NB4 (cell line): ENCODE data around the gene IL15RA.
"Not testable (repeated sequence)": the region's sequence is repeated elsewhere in the genome, so short reads cannot be mapped to it uniquely, and the experiment has no call there.

Source experiments
- CTCF ChIP-seq: IDR thresholded peaks from one replicate; pipeline ENCODE4 v1.5.1; 2012; ENCODE audit warnings: low read depth, low read length
- MYC ChIP-seq: IDR thresholded peaks from 2 replicates; pipeline ENCODE4 v1.6.1; 2011; ENCODE audit warnings: low read depth, low read length
- POLR2A ChIP-seq: IDR thresholded peaks from 2 replicates; pipeline ENCODE4 v1.6.1; 2011; ENCODE audit warnings: mild to moderate bottlenecking; ENCODE audit not compliant: insufficient read length; ENCODE audit errors: extremely low read depth

GRCh38 chr10:5946419-5946775 lies 30.9 kb downstream of the IL15RA start:
- TF ChIP-seq CTCF, POLR2A, MYC: not testable (repeated sequence)
